GM18505 (cell line): ENCODE measurements around the gene MRAP.
"Not testable (repeated sequence)": the region's sequence is repeated elsewhere in the genome, so short reads cannot be mapped to it uniquely, and the experiment has no call there.

Experiments
- ATAC-seq: cut with Tn5 transposase; IDR thresholded peaks from one replicate; pipeline ENCODE4 v1.9.1; 2021; ENCODE audit not compliant: unreplicated experiment
- POLR2A ChIP-seq: IDR thresholded peaks from 4 replicates; pipeline ENCODE4 v1.6.1; 2011; ENCODE audit warnings: borderline replicate concordance; ENCODE audit not compliant: insufficient read depth, insufficient read length; ENCODE audit errors: extremely low read depth

MRAP gene

DNA sequence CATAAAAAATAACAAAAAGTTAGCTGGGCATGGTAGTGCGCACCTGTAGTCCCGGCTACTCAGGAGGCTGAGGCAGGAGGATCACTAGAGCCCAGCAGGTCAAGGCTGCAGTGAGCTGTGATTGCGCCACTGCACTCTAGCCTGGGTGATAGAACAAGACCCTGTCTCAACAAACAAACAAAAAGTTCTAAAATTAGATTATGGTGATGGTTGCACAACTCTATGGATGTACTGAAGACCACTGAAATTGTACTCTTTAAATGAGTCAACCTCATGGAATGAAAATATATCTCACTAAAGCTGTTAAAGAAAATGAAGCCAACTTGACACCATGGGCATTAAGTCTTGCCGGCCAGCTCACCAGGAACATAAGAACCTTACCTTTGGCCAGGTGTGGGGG is 9.1 kb downstream of the MRAP start:
- ATAC-seq = no peak
- TF ChIP-seq POLR2A = no peak

DNA sequence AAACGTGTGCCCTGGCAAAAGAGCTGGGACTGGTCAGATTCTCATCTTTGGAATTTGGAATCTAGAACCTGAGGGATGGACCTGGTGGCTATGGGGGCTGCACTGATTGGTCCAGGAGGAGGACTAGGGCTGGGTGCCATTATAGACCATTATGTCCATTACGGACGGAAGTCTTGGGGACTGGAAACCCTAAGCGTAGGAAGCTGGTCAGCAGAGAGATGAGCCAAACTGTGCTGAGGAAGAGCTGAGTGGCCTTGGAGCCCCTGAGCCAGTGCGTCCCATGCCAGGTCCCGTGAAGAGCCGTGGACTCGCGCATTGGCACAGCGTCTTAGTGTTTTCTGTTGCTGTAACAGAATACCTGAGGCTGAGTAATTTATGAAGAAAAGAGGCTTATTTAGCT is 10.0 kb downstream of the MRAP start:
- ATAC-seq = no peak
- TF ChIP-seq POLR2A = no peak

DNA sequence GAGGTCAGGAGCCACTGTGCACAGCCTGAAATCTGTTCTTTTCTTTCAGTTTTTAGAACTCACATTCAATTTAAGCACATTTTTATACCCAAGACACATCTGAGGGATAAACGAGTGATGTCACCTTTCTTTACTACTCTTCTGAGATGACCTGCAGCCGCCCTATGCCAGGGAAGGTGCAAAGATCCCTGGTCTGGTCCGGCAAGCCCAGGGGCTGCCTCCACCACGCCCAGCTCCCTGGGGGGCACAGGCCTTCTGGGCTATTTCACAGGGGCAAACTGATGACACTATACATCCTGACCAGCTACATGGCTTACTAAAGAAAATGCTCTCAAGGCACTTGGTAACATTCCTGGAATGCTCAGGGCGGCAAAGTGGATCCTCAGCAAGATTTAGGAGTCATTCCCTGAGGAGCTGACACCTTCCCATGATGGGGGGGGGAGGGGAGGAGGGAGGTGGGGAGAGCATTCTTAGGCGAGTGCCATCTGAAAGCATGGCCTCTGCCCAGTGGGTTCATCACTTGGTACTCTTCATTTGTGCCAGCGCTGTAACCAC is 11.3 kb downstream of the MRAP start:
- no peak for TF ChIP-seq POLR2A
- ATAC-seq = no peak

DNA sequence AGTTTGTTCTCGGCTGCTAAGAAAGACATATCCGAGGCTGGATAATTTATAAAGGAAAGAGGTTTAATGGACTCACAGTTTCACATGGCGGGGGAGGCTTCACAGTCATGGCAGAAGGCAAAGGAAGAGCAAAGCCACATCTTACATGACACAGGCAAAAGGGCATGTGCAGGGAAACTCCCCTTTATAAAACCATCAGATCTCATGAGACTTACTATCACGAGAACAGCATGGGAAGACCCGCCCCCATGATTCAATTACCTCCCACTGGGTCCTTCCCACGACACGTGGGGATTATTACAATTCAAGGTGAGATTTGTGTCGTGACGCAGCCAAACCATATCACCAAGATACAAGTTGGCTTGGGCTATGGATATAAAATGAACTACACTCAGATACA is 12.3 kb downstream of the MRAP start:
- ATAC-seq = not testable (repeated sequence)

DNA sequence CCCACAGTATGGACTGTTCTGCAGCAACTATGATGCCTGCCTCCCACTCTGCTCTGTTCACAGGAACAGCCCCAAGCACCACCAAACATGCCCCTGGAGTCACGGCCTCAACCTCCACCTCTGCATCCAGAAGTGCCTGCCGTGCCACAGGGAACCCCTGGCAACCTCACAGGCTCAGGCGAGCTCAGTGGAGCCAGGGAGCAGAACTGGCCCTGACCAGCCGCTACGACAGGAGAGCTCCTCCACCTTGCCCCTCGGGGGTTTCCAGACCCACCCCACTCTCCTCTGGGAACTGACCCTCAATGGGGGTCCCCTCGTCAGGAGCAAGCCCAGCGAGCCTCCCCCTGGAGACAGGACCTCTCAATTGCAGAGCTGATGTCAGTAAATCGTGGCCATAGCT is 13.0 kb downstream of the MRAP start:
- ATAC-seq = no peak
- no peak for TF ChIP-seq POLR2A

DNA sequence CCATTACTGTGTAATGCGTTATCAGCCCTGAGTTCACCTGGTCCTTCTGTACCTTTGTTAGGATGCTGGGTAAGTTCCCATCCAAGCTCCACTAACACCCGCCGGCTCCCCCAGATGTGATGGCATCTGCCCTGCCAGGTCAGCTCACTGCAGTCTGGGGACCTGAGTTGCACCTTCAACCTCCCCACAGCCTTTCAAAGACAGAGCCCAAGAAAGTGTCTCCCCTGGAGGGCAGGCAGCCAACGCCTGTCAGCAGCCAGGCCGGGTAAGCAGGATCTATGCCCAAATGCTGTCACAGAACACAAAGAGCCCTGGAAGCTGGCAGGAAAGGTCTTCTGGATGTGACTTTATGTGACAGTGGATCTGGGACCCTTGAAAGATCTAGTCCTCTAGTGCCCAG is 13.7 kb downstream of the MRAP start:
- ATAC-seq = no peak
- TF ChIP-seq POLR2A = no peak

DNA sequence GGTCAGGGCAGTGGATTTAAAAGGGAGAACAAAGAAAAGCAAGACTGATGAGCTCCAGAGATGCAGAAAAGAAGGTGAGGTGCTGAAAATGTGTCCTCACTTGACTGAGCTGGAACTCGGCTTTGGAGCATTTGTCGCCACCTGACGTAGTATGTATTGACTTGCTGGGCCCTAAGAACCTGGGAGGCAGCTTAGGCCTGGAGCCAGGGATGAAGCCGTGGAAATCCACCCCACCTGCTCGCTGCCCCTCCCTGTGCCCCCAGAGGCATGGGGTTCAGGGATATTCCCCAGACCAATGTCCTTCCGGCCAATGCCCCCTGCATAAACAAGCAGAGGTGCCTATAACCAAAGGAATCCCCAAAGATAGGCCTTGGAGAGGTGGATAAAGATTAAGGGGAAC is 14.3 kb downstream of the MRAP start:
- TF ChIP-seq POLR2A = no peak
- ATAC-seq = no peak

DNA sequence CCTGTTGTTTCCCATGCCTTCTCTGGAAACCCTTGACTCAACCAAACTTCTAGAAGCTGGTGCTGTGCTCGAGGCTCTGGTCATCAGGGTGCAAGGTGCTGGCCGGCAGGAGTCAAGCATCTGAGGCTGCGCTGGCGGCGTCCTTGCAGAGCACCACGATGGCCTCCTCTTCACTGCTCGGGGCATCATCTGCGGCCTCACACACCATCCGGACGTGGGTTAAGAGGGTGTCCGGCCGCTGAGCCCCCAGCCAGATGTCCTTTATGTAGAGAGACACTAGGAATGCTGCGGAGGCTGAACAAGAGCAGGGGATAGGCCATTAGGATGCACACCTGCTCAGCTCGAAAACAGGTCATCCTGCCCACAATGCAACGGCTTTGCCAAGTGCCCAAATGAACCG is 16.2 kb downstream of the MRAP start:
- ATAC-seq = no peak
- no peak for TF ChIP-seq POLR2A

DNA sequence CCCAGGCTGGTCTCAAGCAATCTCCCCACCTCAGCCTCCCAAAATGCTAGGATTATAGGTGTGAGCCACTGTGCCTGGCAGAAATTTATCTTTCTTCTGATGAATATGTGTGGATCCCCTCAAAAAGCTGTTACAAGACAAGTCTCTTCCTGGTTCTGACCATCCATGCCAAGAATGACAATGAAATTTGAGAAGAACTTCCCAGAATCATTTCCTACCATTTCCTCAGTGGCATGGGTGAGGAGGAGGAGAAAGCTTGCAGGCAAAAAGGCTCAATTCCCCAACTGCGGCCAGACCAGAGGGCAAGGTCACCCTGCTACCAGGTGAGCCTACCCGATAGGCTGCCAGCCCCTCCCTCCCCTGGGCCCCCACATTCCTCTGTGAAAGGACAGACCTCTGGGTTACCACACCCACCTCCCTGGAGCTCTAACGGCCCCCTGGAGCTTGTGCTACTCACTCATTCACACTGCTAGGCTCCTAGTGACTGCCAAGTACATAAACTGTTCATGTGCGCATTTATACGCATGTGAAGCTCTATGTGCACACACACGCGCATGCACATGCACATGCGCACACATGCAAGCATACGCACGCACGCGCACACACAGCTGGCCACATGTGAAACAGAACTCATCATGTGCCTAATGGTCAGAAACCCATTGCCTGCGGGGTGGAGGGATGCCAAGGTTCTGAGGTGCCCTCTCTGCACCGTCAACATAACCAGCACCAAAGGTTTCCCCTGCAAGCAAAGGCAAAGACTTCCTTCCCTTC is 17.0 kb downstream of the MRAP start:
- ATAC-seq = no peak
- TF ChIP-seq POLR2A = no peak

DNA sequence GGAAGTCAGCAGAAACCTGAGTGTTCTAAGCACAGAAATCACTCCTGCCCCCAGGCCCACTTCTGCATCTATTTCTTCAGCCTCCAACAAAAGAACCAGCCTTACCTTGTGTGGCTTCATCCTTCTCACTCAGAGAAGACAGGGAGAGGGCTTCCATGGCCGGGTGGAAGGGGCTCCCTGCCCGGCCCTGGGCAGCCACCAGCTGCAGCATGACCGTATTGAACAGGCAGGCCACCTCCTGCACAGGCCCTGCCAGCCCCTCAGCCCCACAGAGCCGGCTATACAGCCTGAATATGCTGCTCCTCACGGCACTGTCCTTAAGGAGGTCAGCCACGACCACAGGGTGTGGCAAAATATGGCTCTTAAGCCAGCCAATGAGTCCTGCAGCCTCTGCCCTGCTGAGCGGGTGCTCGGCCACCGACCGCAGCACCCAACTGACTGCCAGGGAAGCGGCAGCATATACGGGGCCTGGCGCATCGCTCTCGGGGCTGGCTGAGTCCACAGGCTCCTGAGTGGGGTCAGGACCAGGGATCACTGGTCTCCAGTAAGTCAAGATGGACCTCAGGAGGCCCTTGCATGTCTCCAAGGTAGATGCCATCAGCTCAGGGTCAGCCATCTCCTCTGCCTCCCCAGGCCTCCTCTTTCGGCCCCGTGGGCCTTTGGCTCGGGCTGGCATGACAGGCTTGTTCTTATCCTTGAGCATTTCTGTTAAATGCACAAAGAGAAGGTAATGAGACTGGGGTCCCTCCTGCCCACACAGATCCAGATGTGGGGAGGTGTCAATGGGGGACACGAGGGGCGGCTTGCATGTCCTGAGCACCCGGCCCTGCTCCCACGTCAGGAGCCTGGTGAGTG is 17.9 kb downstream of the MRAP start:
- ATAC-seq = no peak
- no peak for TF ChIP-seq POLR2A

DNA sequence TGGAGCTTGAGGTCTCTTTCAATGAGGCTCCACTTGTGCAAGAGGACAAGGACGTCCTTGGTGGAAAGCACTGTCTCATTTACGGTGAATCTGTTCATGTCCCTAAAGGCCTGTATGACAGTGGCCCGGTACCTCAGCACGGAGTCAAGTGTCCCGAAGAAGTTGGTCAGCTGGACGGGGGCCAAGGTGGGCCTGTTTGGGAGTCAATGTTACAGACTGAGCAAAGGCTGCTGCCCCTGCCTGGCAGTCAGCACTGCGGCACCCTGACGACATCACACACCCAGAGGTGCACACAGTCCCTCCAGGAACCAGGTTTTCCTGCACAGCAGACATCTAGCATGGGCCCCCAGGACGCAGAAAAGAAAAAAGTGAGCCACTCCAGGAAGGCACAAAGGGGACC is 19.1 kb downstream of the MRAP start:
- no peak for ATAC-seq

DNA sequence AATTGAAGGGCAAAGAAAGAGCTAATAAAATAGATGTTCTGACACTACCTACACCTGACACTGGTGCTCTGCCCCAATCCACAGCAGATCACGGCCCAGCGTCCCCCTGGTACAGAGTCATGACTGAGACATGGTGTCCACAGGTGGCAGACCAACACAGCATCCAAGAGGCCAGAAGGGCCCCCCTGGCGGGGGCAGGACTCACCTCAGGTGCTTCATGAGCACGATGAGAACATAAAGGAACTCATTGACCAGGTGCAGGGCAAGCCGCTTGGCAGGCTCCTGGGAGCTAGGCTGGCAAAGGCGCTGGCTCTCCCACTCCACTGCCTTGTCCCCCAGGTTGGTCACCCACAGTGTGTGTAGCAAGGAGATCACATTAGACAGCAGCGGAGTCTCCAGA is 20.4 kb downstream of the MRAP start:
- no peak for TF ChIP-seq POLR2A
- no peak for ATAC-seq

More for the DNA sequence above, 19.1 kb downstream of the MRAP start:
- TF ChIP-seq POLR2A = no peak

DNA sequence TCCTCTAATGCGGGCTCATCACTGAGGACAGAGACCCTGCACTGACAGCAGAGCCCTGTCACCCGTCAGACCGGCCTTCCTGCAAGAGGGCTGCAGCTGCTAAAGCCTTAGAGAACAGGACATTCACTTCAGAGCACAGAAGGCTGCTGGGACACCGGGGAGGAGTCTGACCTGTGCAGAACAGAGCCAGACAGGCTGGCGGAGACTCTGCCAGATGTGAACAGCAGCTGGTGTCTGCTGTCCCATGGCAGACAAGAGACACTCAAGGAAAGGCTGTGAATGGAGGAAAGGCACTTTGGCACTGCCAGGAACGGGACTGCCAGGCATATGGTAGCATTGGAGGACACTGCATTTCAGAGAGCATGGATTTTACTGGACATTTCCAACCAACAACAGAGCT is 21.4 kb downstream of the MRAP start:
- ATAC-seq = no peak
- TF ChIP-seq POLR2A = no peak

DNA sequence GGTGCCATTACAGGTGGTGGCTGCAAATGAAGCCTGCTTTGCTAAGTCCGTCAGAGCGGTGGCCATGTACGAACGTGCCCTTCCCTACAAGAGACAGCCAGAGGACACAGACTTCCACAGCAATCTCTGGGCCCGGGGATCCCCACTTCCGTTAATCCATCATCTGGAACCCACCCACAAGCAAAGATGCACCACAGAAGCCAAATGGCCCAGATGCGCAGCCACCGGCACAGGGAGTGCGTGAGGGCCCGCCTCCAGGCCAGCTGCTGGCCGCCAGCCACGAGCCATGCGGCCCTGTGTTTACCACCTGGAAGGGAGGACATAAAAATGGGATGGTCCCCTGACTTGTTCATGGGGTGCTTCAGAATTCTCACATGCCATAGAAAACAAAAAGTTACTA is 22.1 kb downstream of the MRAP start:
- no peak for TF ChIP-seq POLR2A
- ATAC-seq = no peak

DNA sequence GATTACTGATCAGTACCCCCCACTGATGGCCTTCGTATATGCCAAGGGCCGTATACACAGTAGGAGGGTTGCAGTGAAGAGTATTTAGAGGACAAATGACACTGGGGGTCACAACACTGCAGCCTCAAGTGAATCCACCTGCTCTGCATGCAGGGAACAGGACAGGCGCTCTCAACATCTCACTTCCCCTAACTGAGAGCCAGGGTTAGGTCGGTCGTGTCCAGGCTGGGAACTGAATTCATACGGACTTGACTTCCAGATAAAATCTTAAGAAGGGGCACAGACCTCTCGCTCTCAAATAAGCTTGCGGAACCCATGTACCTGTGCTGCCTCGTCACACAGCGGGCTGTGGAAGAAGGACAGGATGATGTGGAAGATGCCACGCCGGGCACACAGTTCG is 22.8 kb downstream of the MRAP start:
- no peak for TF ChIP-seq POLR2A
- no peak for ATAC-seq

DNA sequence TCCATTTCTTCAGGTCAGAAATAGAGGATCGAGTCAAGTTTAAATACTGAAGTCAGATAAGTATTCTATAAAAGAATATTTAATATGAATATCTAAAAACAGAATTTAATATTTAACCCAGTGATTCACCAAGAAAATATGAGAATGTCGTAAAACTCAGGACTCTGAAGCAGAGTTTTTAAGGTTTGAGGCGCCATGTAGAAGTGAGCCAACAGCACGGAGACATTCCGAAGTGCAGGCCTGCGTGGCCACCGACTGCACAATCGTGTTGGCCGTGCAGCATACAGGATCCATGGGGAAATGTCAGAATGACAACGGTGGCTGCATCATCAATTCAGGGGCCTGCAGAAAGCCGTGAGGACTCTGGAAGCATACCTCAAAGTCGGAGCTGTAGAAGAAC is 23.4 kb downstream of the MRAP start:
- no peak for ATAC-seq
- TF ChIP-seq POLR2A = no peak
